ENCODE results near the gene ATXN7L1. TPM values are rescaled to one million over a fixed set of nuclear protein-coding genes. Genes with fewer than 3 reads are reported as not detected.

ATXN7L1 gene
- total and polyA plus RNA-seq, 2 of the 13 experiments (the other 11 are each of a cell fraction or from before 2014, with no cell fraction given): 4.1 to 7.8 TPM

DNA sequence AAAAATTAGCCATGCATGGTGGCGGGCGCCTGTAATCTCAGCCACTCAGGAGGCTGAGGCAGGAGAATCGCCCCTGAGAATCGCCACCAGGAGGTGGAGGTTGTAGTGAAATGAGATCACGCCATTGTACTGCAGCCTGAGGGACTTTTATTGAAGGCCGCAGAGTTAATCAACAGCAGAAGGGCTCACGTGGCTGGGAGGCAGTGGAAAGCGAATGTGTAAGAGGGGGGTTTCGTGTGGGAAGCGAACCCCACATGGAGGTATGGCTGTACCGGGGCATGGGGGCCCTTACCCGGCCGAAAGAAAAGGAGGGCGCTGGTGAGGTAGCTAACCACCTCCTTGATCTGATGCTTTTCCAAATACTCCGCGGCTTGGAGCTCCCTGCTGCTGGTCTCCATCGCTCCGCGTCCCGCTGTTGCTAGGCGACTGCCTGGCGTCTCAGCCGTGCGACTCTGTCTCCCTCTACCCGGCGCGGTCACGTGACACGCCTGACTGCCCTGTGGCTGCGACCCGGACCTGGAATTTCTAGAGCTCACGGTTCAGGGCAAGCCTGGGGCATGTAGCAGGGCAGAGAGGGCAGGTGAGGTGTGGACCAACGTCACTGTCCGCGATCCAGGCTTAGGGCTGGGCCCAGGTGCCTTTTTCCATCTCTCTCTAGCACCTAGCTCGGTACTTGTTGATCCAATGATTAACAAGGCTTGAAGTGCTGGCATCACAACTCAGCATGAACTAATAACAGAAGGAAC lies 295.2 kb downstream of the ATXN7L1 start, which contains the start of gene EFCAB10 (continued):
- TF ChIP-seq, protein P1, sequence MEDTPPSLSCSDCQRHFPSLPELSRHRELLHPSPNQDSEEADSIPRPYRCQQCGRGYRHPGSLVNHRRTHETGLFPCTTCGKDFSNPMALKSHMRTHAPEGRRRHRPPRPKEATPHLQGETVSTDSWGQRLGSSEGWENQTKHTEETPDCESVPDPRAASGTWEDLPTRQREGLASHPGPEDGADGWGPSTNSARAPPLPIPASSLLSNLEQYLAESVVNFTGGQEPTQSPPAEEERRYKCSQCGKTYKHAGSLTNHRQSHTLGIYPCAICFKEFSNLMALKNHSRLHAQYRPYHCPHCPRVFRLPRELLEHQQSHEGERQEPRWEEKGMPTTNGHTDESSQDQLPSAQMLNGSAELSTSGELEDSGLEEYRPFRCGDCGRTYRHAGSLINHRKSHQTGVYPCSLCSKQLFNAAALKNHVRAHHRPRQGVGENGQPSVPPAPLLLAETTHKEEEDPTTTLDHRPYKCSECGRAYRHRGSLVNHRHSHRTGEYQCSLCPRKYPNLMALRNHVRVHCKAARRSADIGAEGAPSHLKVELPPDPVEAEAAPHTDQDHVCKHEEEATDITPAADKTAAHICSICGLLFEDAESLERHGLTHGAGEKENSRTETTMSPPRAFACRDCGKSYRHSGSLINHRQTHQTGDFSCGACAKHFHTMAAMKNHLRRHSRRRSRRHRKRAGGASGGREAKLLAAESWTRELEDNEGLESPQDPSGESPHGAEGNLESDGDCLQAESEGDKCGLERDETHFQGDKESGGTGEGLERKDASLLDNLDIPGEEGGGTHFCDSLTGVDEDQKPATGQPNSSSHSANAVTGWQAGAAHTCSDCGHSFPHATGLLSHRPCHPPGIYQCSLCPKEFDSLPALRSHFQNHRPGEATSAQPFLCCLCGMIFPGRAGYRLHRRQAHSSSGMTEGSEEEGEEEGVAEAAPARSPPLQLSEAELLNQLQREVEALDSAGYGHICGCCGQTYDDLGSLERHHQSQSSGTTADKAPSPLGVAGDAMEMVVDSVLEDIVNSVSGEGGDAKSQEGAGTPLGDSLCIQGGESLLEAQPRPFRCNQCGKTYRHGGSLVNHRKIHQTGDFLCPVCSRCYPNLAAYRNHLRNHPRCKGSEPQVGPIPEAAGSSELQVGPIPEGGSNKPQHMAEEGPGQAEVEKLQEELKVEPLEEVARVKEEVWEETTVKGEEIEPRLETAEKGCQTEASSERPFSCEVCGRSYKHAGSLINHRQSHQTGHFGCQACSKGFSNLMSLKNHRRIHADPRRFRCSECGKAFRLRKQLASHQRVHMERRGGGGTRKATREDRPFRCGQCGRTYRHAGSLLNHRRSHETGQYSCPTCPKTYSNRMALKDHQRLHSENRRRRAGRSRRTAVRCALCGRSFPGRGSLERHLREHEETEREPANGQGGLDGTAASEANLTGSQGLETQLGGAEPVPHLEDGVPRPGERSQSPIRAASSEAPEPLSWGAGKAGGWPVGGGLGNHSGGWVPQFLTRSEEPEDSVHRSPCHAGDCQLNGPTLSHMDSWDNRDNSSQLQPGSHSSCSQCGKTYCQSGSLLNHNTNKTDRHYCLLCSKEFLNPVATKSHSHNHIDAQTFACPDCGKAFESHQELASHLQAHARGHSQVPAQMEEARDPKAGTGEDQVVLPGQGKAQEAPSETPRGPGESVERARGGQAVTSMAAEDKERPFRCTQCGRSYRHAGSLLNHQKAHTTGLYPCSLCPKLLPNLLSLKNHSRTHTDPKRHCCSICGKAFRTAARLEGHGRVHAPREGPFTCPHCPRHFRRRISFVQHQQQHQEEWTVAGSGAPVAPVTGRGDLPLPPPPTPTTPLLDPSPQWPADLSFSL (CRISPR knock-in tag; IDR thresholded peaks at IDR 0.05): no peak
- TF ChIP-seq RAD21 (CRISPR knock-in tag; IDR thresholded peaks at IDR 0.05) (no peak), ZNF883 (CRISPR knock-in tag; IDR thresholded peaks at IDR 0.05; ENCODE audit: not compliant biosample characterization) (peak; percentile 61), ZNF296 (CRISPR knock-in tag; conservative IDR thresholded peaks at IDR 0.05) (no peak), ZNF350 (CRISPR knock-in tag; IDR thresholded peaks at IDR 0.05; ENCODE audit: borderline replicate concordance, low read depth) (no peak), ZFX (CRISPR knock-in tag; IDR thresholded peaks at IDR 0.05; ENCODE audit: low read depth) (peak; percentile 43; the same call in 1 of the 2 replicates), KDM3A (CRISPR knock-in tag; IDR thresholded peaks at IDR 0.05; ENCODE audit: low read depth) (no peak), SIN3A (IDR thresholded peaks at IDR 0.05; ENCODE audit: borderline replicate concordance, low read depth, low read length) (peak; percentile 91; the same call in 1 of the 2 replicates), SALL1 (CRISPR knock-in tag; IDR thresholded peaks at IDR 0.05) (peak; percentile 55; the same call in 1 of the 2 replicates), FOXP1 (IDR thresholded peaks at IDR 0.05) (no peak), FOXP1 (CRISPR knock-in tag; IDR thresholded peaks at IDR 0.05) (no peak), ZNF331 (CRISPR knock-in tag; IDR thresholded peaks at IDR 0.05) (0 out of 2 replicates have a peak, but pooled peaks have one; percentile 42), ZMYM4 (CRISPR knock-in tag; IDR thresholded peaks at IDR 0.05) (peak; percentile 70; the same call in 1 of the 2 replicates), PHF8 (CRISPR knock-in tag; IDR thresholded peaks at IDR 0.05) (peak; percentile 32; the same call in 1 of the 2 replicates), FIP1L1 (IDR thresholded peaks at IDR 0.05; ENCODE audit: borderline replicate concordance, insufficient read depth, low read depth, low read length) (no peak), RORA (CRISPR knock-in tag; IDR thresholded peaks at IDR 0.05) (no peak), GATAD1 (CRISPR knock-in tag; IDR thresholded peaks at IDR 0.05) (peak; percentile 59), YY1 (IDR thresholded peaks at IDR 0.05; ENCODE audit: insufficient read depth, insufficient replicate concordance, low read depth, low read length) (no peak)
- TF ChIP-seq, protein P2, sequence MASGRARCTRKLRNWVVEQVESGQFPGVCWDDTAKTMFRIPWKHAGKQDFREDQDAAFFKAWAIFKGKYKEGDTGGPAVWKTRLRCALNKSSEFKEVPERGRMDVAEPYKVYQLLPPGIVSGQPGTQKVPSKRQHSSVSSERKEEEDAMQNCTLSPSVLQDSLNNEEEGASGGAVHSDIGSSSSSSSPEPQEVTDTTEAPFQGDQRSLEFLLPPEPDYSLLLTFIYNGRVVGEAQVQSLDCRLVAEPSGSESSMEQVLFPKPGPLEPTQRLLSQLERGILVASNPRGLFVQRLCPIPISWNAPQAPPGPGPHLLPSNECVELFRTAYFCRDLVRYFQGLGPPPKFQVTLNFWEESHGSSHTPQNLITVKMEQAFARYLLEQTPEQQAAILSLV (CRISPR knock-in tag; IDR thresholded peaks at IDR 0.05; ENCODE audit: borderline replicate concordance): no peak
- TF ChIP-seq, protein P3, sequence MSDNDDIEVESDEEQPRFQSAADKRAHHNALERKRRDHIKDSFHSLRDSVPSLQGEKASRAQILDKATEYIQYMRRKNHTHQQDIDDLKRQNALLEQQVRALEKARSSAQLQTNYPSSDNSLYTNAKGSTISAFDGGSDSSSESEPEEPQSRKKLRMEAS (IDR thresholded peaks at IDR 0.05): peak; percentile 56
